ENCODE results near the gene CEBPG.

GRCh38 chr19:33407140-33407551 is 33.6 kb downstream of the CEBPG start:
- TF ChIP-seq CTCF (conservative IDR thresholded peaks at IDR 0.05 in 1 of 2, IDR thresholded peaks at IDR 0.05 in 1 of 2; ENCODE audit: extremely low read depth in 1 of 2, insufficient read depth in 1 of 2, low read depth in 1 of 2, low read length in 2 of 2) (no peak), EZH2 (IDR thresholded peaks at IDR 0.05; ENCODE audit: borderline replicate concordance, low read length) (no peak)
